SH-SY5Y (cell line): Measurements from ENCODE around the gene REEP2.

Experiments used
- GATA2 ChIP-seq: IDR thresholded peaks from 2 replicates; pipeline ENCODE4 v1.6.1; 2011; ENCODE audit warnings: mild to moderate bottlenecking, low read depth, low read length
- GATA3 ChIP-seq: IDR thresholded peaks from 2 replicates; pipeline ENCODE4 v1.6.1; 2011; ENCODE audit warnings: low read depth, mild to moderate bottlenecking, low read length, moderate library complexity

DNA sequence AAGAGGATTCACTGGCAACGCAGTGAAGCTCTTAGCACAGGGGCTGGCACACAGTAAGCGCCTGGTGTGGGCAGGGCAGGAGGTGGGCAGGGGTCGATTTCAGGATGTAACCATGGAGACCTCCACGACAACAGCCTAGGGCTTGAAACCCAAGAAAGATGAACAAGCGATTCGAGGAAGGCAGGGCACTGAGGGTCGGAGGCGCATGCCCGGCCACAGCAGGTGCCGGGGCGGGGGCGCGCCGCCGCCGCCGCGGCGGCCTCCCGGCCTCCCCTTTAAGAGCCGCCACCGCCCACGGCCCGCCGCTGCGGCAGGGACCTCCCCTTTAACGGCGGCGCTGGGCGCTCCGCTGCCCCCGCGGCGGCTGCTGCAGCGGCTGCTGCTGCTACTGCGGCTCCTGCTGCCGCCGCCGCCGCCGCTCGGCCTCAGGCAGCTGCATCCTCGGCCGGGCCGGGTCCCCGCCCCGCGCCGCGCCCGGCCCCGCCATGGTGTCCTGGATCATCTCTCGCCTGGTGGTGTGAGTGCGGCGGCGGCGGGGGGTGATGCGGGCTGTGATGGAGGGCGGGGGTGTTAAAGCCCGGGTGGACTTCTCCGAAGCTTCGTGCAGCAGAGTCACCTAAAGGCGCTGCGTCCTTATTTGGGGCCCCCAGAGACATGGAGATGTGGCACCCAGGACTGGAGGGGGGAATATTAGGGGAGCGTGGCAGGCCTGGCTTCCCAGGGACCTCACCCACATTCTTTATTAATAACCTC lies at the start of gene REEP2:
- TF ChIP-seq GATA2, result no peak; the same call in 1 of the 2 replicates
- TF ChIP-seq GATA3, result no peak
